NCI-H345 treated with DMSO at 0.1 percent for 48 hours (cell line): ENCODE measurements around the gene TTC7B.

Experiments
- DNase-seq: peaks from one replicate; lab custom pipeline; 2025; ENCODE audit not compliant: unreplicated experiment; lab: John Stamatoyannopoulos, UW

Gene TTC7B

DNA sequence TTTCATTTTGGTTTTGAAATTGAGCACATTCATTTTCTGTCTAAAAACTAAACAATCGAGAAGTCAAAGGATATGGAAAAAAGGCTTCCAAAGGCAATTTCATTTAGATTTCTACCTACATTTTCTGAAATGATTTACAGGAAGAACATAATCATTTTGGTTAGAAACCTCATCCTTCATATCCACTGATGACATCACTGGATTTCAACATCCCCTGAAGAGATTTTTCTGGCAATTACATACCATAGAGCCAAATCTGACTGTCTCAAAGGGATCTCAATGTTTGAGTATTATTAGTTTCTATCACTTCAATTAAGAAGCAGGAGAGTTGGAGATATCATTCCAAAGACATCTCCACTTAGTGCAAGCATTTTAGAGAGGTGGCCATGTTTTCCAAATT lies 137.8 kb downstream of the TTC7B start:
- DNase-seq, result no peak

DNA sequence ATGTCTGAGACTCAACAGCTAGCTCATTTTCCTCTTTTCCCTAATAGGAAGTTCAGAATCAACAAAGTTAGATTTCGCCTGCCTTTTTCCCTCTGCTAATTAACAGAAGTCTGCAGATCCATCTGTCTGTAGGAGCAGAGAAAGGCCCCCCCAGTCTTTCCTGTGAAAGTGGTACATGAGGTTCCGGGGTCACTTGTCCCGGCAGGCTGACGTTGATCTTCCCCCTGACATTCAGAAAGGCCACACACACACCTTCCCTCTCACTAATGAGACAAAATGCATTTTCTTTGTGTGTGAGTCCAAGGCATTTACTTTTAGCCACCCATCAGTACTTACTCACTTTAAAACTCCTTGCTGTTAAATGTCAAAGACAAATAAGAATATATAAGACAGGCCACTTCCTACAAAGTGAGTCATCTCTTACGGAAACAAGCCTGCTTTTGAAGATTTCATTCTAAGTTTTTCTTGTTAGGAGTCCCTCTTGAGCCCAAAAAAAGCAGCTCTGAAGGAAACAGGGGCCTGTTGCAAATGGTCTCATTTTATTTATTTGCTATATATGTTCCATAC lies 138.7 kb downstream of the TTC7B start:
- no peak for DNase-seq

DNA sequence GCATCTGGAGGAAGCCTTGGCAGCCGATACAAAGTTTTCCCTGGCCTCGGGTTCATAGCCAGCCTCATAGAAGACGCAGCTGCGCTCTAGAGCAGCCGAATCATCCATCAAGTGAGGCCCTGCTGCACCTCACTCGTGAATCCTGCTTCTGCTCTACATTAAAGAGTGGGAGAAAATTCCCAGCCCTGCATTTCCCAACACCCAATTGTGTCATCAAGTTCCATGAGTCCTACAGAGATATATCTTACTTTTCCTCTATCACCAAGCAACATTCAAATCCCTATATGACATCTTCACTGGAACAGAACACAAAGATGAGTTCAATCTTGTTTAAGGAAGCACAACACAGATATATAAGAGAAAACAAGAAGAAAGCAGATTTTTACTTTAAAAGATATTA lies 139.3 kb downstream of the TTC7B start:
- no peak for DNase-seq

DNA sequence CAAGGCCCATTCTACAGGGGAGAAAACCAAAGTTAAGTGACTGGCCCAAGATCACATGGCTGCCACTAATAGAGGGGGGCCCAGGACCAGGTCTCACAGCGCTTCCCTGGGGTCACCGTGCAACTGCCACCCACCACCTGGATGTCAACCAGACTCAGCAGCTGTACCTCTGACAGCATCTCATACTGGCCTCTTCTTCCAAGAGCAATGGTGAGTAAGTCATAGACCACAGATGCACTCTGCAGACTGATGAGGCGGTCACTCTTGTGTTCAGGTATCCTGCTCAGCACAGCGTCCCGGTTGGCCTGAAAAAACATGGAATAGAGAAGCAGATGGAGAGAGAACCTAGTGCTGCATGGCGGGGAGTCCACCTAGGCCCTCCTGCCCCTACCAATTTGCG lies 139.9 kb downstream of the TTC7B start:
- DNase-seq, result no peak

DNA sequence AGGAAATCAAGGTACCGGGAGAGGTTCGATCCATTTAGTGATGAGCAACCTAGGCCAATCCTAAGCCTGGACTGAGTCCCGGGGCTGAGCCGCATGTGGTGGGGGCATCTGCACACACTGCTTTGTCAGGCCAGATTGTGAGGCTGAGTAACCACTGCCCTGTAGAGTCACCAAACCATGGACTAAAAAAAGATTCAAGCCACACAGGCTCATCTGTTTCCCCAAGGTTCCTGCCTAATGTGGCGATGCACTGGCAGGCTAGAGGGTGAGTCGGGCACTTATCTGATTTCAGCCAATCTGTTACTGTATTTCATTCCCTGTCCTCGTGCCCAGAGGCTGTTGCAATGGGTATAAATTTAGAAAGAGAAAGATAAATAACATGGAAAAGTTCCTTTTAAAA lies 140.8 kb downstream of the TTC7B start:
- DNase-seq, result no peak

DNA sequence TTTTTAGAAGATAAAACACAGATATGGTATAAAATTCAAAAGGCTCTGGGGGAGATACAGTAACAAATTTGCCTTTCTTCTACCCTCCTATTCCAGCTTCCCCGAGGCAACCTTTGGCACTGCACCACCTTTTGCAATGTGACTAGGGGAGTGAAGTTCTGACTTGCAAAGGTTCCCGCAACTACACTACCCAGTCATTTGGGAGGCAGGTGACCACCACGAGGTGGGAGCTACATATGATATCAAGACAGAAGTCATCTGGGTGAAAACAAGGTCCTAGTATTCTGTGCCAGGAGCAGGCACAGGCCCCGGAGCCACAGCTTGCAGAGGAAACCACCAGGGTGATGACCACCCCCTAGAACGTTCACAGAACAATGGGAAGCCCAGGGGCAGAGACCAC lies 141.5 kb downstream of the TTC7B start:
- no peak for DNase-seq

DNA sequence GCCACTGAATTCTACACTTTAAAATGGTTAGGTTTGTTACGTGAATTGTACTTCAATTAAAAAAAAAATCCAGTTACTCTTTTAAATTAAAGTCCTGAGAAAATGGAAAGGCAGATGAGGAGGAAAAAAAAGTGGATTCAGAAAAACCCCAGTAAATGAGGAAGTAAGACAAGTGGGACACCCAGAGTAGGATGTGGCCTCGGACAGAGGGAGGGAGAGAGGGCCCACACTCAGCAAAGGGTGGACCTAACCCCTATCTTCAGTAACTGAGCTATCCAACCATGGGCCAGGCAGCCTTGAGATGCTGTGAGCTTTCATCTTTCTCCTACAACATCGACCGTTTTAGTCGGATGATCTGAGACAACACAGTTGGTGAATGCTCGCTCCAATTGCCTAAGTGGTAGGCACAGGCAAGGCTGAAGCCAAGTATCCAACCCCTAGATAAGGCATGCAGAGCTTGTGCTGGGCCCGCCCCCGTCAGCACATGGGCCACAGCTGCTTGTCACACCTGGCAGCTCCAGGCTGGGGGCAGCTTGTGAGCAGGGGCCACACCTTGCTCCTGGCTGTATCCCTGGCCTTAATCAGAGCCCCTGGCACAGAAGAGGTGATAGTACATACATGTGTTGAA lies 142.1 kb downstream of the TTC7B start:
- DNase-seq, result no peak

DNA sequence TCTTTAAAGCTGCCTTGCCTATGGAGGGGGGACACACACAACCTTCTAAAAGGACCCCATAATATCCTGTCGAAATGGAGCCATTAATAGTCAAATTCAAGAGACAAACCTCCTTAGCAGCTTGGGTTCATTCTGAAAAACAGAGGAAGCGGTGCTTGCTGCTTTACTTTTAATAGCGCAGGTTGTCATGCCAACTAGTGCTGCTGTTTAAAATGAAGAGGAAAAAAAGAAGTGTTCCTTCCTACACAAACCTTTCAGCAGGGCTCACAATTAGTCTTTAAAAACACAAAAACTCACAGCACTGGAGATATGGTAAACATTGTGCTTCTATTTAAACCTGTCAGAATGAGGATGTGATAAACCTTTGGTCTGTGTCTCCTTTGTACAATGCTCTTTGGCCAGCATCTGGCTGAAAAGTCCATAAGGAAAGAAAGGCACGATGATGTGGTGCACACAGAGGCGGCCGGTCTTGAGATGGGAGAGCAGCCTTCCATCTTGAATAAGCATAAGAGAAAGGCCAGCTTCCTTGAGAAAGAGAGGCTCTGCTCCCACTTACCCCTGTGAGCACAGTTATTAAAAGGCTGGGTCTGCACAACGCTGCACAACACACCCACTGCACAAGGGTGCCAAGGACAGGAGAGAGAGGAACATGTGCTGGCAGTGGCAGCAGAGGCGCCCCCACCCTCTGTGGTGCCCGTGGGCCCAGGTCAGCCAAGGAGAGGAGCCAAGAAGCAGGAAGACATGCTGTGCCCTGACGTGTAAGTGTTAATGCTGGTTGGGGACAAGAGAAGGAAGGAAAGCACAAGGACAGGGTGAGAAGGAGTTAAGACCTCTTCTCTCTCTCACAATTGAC lies 144.6 kb downstream of the TTC7B start:
- no peak for DNase-seq

DNA sequence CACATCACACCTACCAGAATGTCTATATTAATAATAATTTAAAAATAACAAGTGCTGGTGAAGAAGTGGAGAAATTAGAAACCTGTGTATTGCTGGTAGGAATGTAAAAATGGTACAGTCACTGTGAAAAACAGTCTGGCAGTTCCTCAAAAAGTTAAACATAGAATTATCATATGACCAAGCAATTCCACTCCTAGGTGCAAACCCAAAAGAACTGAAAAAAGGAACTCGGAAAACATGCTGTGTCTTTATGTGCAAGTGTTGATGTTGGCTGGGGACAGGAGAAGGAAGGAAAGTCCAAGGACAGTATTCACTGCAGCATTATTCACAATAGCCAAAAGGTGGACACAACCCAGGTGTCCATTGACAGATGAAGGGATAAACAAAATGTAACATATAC lies 146.5 kb downstream of the TTC7B start:
- DNase-seq, result no peak

DNA sequence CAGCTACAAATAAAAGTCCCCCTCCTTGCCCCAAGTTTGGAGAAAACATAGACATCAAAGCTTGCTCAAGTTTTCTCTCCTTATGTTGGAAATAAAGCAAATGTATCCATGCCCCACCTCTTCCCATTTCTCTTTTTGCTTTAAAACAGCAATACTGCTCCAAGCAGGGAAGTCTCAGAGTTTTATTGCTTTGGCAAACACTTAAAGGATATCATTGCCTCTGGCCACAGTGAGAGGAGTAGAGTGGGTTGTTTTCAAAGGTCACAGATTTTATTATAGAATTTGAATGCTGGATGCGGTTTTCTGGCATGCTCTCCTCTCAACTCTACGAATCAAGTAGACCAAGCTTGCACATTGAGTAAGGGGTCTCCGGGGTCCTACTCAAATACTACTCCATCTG lies 149.7 kb downstream of the TTC7B start:
- no peak for DNase-seq

DNA sequence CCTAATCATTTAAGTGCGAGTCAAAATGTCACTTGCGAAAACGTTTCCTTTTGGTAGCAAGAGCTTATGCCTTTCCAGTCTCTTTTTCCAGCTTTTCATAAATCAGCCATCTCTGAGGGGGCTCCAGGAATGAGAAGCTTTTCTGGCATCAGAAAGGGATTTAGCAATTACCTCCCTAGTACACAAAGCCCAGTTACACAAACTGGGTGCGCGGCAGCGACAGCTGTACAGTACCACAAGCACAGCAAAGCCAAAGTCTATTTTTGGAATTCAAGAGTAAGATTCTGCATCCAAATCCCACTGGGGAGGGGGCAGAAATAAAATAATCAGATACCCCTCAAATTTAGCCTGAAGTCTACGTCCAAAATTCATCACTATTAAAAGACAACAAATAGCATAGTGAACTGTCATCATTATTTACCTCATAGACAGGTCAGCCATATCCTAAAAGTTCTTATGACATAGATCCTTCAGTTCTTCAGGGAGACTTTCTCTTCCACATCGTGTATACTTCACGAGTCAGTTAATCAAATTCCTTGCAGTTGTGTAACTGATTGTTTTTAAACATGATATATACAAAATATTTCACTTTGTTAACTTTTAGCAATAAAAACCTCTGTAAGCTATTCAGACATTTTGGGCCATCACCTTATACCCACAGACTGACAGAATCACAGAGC lies 150.8 kb downstream of the TTC7B start:
- DNase-seq, result no peak

DNA sequence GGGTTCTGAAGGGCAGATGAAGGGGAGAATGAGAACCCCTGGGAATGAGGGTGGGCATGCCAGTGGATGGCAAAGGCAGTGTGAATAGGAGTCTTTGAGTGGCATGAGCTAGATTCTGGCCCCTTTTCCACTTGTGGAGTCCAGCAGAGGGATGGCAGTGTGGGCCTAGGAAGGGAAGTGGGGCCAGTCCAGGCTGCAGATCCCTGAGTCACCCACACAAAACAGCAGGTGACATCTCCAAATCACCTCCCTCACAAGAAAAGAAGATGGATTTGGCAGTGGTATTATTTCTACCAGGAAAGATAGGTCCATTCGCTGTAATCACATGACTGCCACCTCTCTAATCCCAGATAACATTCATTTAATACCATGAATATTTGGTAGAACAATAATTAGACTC lies 151.3 kb downstream of the TTC7B start:
- no peak for DNase-seq

DNA sequence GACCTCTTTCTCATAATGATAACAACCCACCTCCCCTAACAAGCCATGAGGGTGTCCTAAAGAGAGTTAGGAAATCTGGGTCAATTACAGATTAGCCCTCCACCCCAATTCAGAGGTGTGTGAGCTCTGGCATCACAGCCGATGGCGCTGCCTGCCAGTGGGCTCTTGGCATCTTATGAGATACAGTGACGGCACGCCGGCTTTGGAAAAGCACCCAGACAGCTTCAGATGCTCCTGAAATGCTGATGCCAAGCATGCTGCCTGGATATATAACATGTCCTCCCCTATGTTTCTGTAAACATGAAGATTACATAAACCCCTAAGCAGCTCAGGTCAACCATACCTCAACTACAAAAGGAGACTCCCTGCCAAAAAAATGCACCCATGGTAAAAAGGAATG lies 152.6 kb downstream of the TTC7B start:
- no peak for DNase-seq

DNA sequence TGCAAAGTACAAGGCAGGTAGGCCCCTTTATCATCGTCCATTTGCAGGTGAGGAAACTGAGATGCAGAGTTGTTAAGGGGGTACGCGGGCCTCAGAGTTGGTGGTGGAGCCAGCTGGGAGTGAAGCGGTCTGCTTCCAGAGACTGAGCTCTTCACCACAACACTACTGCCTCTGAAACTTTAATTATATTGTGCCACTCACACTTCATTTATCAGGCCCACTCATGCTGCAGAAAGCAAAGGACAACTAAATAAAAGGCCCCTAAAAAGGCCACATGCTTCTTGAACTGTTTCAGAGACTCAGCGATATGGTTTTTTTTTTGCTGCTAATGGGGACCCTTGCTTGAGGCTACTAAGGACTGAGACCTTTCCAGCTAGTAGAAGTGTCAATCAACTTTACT lies 153.1 kb downstream of the TTC7B start:
- no peak for DNase-seq

DNA sequence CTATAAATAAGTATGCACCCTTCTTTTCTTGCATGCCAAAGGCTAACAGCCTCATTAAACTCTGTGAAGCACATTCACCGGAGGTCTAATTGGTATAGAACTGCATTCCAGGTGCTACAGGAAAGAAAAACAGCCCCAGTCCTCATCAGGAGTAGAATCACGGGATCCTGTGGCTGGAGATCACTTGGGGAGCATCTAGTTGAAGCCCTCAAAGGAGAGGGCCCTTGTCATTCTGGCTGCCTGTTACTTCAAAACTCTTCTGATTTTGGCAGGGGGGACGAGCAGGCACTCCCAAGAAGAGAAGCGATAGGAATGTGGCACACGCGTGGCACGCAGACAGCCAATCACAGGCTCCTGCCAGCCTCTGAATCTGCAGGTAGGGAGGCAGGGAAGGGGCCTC lies 154.4 kb downstream of the TTC7B start:
- no peak for DNase-seq

DNA sequence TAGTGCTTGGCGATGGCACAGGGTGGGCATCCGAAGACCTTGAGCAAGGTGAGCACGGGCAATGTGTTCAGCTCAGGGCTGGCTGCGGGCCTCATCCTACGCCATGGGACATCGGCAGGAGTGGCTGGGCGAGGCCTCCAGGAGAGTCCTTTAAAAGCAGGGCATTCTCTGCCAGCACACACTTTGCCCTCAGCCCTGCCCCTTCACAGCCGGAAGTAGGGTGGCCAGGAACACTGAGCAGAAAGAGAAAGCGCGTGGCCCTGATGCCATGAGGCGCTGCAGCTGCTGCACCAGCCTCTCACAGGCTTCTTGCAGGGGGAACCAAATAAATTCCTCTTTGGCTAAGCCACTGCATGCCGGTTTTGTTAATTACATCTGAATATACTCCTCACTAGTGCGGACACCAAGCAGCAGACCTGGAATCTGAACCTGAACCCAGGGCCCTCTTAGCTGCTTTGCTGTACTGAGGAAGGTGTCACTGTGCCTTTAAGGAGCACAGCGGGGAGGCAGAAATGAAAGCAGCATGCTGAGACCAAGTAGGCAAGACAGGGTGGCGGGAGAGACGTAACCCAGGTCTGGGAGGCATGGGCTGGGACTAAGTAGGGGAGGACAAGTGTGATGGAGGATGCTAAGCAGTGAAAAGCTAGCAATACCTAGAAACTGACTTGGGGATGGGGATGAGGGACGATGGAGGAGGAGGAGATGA lies 155.2 kb downstream of the TTC7B start:
- no peak for DNase-seq

DNA sequence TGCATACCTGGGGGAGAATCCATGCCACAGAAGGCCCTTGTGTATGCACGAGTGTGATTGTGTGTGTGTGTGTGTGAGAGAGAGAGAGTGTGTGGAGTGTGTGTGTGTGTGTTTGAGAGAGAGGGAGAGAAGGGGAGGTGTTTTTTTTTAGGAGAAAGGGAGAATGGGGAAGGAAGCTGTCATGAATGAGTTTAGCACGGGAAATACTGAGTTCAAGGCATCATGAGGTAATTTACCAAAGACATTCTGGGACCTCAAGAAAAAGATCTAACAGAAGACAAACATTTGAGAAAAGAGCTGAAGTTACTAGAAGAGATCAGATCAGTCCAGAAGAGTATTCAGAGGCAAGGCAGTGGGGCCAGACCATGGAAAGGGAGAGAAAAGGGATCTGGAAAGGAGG lies 157.1 kb downstream of the TTC7B start:
- no peak for DNase-seq

DNA sequence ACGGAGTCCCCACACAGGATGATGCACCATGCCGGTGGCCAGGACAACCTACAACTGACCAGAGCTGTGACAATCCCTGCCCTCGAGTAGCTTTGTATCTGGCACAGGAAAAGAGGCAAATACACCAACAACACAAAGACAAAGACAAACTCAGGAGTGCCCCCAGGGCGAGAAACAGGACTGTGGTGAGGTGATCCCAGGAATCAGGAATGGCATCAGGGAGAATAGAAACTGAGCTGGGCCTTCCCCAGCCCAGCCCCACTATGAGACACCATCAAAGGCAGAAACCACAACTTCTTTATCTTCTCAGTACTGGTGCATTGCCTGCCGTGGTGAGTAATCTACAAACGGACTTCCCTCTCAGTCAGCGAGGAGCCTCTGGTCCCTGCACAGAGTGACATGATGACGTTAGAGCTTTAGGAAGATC lies 157.7 kb downstream of the TTC7B start:
- no peak for DNase-seq

DNA sequence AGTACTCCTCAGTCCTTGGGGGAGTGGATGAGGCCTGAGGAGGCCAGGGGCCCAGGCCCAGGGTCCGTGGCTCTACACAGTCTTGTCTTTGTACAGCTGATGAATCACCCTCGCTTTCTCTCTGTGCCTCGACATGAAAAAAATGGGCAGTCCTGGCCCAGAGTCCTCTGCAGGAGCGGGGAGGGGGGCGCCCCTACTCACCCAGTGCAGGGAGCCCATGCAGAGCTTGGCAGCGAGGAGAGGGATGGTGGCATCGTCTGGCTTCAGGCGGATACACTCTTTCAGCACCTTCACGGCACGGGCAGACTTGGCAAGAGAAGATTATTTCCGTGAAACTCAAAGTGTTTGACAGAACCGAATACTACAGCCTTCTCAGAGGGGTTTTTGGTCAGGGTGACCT lies 159.3 kb downstream of the TTC7B start:
- no peak for DNase-seq

DNA sequence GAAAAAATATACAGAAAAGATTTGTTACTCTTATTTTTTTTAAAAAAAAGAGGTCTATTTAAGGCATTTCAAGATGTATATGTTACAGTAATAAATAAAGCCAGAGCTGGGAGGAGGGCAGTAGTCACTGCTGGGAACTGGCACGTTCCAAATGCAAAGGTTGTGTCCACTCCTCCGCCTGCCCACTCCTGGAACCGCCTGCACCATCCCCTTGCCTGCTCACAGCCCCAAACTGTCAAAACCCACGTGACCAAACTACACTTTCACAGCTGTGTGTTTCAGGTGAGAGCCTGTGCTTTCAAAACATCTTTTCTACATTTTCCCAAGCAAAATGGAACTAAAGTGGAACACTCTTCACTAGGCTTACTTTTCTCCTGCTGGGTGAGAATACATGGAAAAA lies 160.4 kb downstream of the TTC7B start:
- DNase-seq, result no peak

DNA sequence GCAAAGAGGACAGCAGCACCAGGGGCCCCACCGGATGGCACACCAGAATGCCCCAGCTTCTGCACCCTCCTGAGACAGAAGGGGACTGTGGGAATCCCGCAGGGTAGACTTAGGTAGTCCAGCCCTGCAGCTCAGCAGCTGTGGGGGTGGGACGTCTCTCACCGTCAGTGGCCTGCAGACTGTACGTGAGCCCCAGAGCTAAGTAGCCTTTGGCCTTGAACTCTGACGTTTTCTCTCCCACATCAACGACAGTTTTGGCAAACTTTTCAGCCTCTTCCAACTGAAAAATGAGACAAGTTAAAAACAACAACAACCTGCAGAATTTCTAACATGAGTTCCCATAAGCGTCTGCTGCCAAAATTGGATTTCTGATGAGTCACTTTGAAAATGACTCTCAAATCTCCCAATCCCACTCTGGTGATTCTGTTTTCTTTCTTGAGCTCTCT lies 161.4 kb downstream of the TTC7B start:
- DNase-seq, result no peak
